GM21737 (cell line): ENCODE data around the gene MAGI2.

Source experiments
- ATAC-seq: cut with Tn5 transposase; IDR thresholded peaks from one replicate; pipeline ENCODE4 v1.9.1; 2021; ENCODE audit warnings: mild to moderate bottlenecking, moderate library complexity; ENCODE audit not compliant: unreplicated experiment

MAGI2 gene

GRCh38 chr7:78842068-78842467 is 611.4 kb downstream of the MAGI2 start:
- no peak for ATAC-seq

- no peak for ATAC-seq
Measured at GRCh38 chr7:78835897-78836296, 617.6 kb downstream of the MAGI2 start.

- no peak for ATAC-seq
Measured at GRCh38 chr7:78828317-78828716, 625.1 kb downstream of the MAGI2 start.

- ATAC-seq: no peak
Measured at GRCh38 chr7:78803501-78804127, 649.9 kb downstream of the MAGI2 start.

GRCh38 chr7:78794101-78794500 is 659.4 kb downstream of the MAGI2 start:
- no peak for ATAC-seq

- ATAC-seq: no peak
Measured at GRCh38 chr7:78792624-78793023, 660.8 kb downstream of the MAGI2 start.

- no peak for ATAC-seq
Measured at GRCh38 chr7:78792006-78792405, 661.5 kb downstream of the MAGI2 start.

GRCh38 chr7:78788464-78788863 is 665.0 kb downstream of the MAGI2 start:
- no peak for ATAC-seq

GRCh38 chr7:78787854-78788253 is 665.6 kb downstream of the MAGI2 start:
- no peak for ATAC-seq

- ATAC-seq: no peak
Measured at GRCh38 chr7:78786055-78786454, 667.4 kb downstream of the MAGI2 start.

GRCh38 chr7:78783179-78783962 is 670.1 kb downstream of the MAGI2 start:
- ATAC-seq: no peak

- ATAC-seq: no peak
Measured at GRCh38 chr7:78780560-78780959, 672.9 kb downstream of the MAGI2 start.

- ATAC-seq: no peak
Measured at GRCh38 chr7:78779788-78780187, 673.7 kb downstream of the MAGI2 start.

GRCh38 chr7:78777829-78778228 is 675.6 kb downstream of the MAGI2 start:
- ATAC-seq: no peak

GRCh38 chr7:78770422-78771410 is 682.8 kb downstream of the MAGI2 start:
- ATAC-seq: no peak

- ATAC-seq: peak; percentile 86
Measured at GRCh38 chr7:78769481-78770101, 683.9 kb downstream of the MAGI2 start.

- ATAC-seq: no peak
Measured at GRCh38 chr7:78768859-78769258, 684.6 kb downstream of the MAGI2 start.

- no peak for ATAC-seq
Measured at GRCh38 chr7:78765943-78766729, 687.3 kb downstream of the MAGI2 start.

GRCh38 chr7:78764571-78764970 is 688.9 kb downstream of the MAGI2 start:
- no peak for ATAC-seq

- ATAC-seq: no peak
Measured at GRCh38 chr7:78762625-78763024, 690.8 kb downstream of the MAGI2 start.
